Endothelial cell of umbilical vein (primary cell): ENCODE measurements around the gene CLEC18A. TPM values are rescaled to one million over a fixed set of nuclear protein-coding genes. Genes with fewer than 3 reads are reported as not detected.

Source experiments
- BruUV-seq: library from RNA; stranded (reverse); fragments of 400-500 nt; replicated peaks from 2 replicates; lab custom pipeline; 2021; lab: Mats Ljungman, UMichigan
- CTCF ChIA-PET: fragments of 300-600, 350-600 bp; sonication (Branson Sonifier 250); formaldehyde crosslinking; loops from one replicate; lab custom pipeline; 2021; ENCODE audit warnings: antibody characterized with exemption, inconsistent platforms; lab: Charles Lee
- POLR2A ChIA-PET: fragments of 300-600, 350-600 bp; sonication (Branson Sonifier 250); formaldehyde crosslinking; loops from one replicate; lab custom pipeline; 2021; ENCODE audit warnings: antibody characterized with exemption, inconsistent platforms; lab: Charles Lee
- DNase-seq: peaks from one replicate; pipeline ENCODE4 v3.0.0-alpha.2; 2011; ENCODE audit warnings: low read depth, low spot score
- FAIRE-seq: peaks from 2 replicates; lab custom pipeline; 2011; peaks lifted over from hg19 to GRCh38; lab: Jason Lieb, UNC
- H2AFZ ChIP-seq: 2 replicates; pipeline ENCODE4 v1.6.0; 2012; ENCODE audit warnings: low read depth, low read length, control low read depth, inconsistent platforms
- H3K27ac ChIP-seq: 2 replicates; pipeline ENCODE4 v1.5.1; 2011; ENCODE audit warnings: low read depth, mild to moderate bottlenecking, control low read depth, low read length, moderate library complexity; ENCODE audit not compliant: insufficient read depth
- H3K27me3 ChIP-seq, 2 experiments: 2 replicates each; pipeline versions ENCODE4 v1.6.0 to v1.6.1; 2011; ENCODE audit warnings: low read length in 2 of 2, mixed read lengths in 1 of 2; ENCODE audit not compliant: control insufficient read depth in 2 of 2, insufficient read depth in 2 of 2
- H3K36me3 ChIP-seq, 2 experiments: 2 replicates in 1 of 2; 3 replicates in 1 of 2; pipeline ENCODE4 v1.5.1; 2011; ENCODE audit warnings: low read length in 2 of 2, mild to moderate bottlenecking in 1 of 2, moderate library complexity in 1 of 2; ENCODE audit not compliant: control insufficient read depth in 2 of 2, insufficient read depth in 2 of 2; ENCODE audit errors: extremely low read depth in 1 of 2
- H3K4me1 ChIP-seq: 3 replicates; pipeline ENCODE4 v1.5.1; 2011; ENCODE audit warnings: mild to moderate bottlenecking, low read length; ENCODE audit not compliant: control insufficient read depth, insufficient read depth; ENCODE audit errors: extremely low read depth
- H3K4me2 ChIP-seq: 2 replicates; pipeline ENCODE4 v1.6.1; 2011; ENCODE audit warnings: low read length, control low read depth, mixed read lengths; ENCODE audit not compliant: insufficient read depth
- H3K4me3 ChIP-seq, 3 experiments: fragments of 200-600 bp in 1 of 3; sonication (generic), shearing (Covaris generic) in 1 of 3; replicated peaks in 1 of 3; 2 replicates each; pipeline ENCODE4 v1.5.1; 2011 to 2016; ENCODE audit warnings: control low read depth in 3 of 3, low read length in 3 of 3, mild to moderate bottlenecking in 2 of 3, inconsistent platforms in 1 of 3, low read depth in 1 of 3, moderate library complexity in 1 of 3; ENCODE audit not compliant: insufficient read depth in 1 of 3
- H3K79me2 ChIP-seq: 2 replicates; pipeline ENCODE4 v1.6.0; 2012; ENCODE audit warnings: low read length, inconsistent platforms; ENCODE audit not compliant: control insufficient read depth, insufficient read depth
- H3K9ac ChIP-seq: replicated peaks from 2 replicates; pipeline ENCODE3; 2011; ENCODE audit warnings: low read length, control low read depth; ENCODE audit not compliant: insufficient read depth; ENCODE audit errors: extremely low read depth
- H3K9me1 ChIP-seq: replicated peaks from 3 replicates; pipeline ENCODE4 v1.6.0; 2011; ENCODE audit warnings: mild to moderate bottlenecking, low read length; ENCODE audit not compliant: control insufficient read depth, insufficient read depth; ENCODE audit errors: extremely low read depth
- H3K9me3 ChIP-seq: replicated peaks from 2 replicates; pipeline ENCODE4 v1.5.1; 2012; ENCODE audit warnings: low read length, inconsistent platforms; ENCODE audit not compliant: control insufficient read depth, insufficient read depth
- H4K20me1 ChIP-seq: replicated peaks from 2 replicates; pipeline ENCODE3; 2011; ENCODE audit warnings: mild to moderate bottlenecking, low read length; ENCODE audit not compliant: control insufficient read depth, insufficient read depth; ENCODE audit errors: extremely low read depth
- GATA2 ChIP-seq: IDR thresholded peaks from 2 replicates; pipeline ENCODE4 v1.7.0; 2011; ENCODE audit warnings: low read depth, mild to moderate bottlenecking, moderate library complexity, mixed read lengths, low read length; ENCODE audit not compliant: insufficient read length, insufficient read depth
- JUN ChIP-seq: IDR thresholded peaks from 2 replicates; pipeline ENCODE4 v1.6.1; 2011; ENCODE audit warnings: borderline replicate concordance, low read depth; ENCODE audit not compliant: insufficient read length, insufficient read depth
- MAX ChIP-seq: IDR thresholded peaks from 2 replicates; pipeline ENCODE4 v1.6.1; 2011; ENCODE audit not compliant: insufficient read depth, insufficient read length
- MYC ChIP-seq: IDR thresholded peaks from one replicate; pipeline ENCODE4 v1.6.1; 2011; ENCODE audit warnings: mild to moderate bottlenecking, low read depth, low read length
- dilution Hi-C: fragments of 300-500 bp; cut with MboI; formaldehyde crosslinking; loops from one replicate; pipeline ENCODE4 v1.15.0; 2019; ENCODE audit warnings: low sequenced_read_pairs; ENCODE audit not compliant: extremely low pct_ligation_motif_present
- intact Hi-C: fragments of 100-400 bp; cut with micrococcal nuclease; formaldehyde crosslinking; loops from one replicate; pipeline ENCODE4 v1.10.0; 2022
- polyA plus RNA-seq, 4 experiments: library from polyadenylated mRNA; depleted of rRNA in 3 of 4; stranded (reverse) in 3 of 4; unstranded in 1 of 4; fragments of >200 nt; gene quantifications; 2 replicates each; pipeline versions ENCODE4 v1.2.1 to v1.2.3, GENCODE V29; 2011 to 2012; ENCODE audit warnings: missing spikeins in 1 of 4
- total RNA-seq: library from RNA; stranded (reverse); gene quantifications from 2 replicates; pipeline ENCODE4 v1.2.3, GENCODE V29; 2021
- TF ChIP-seq, protein P1 (sequence below), 2 donors: IDR thresholded peaks; 1 replicate in 1 of 2; 2 replicates in 1 of 2; pipeline ENCODE4 v1.5.1; 2011; ENCODE audit warnings: low read length in 2 of 2, mild to moderate bottlenecking in 2 of 2, moderate library complexity in 2 of 2, control low read depth in 1 of 2, inconsistent platforms in 1 of 2, low read depth in 1 of 2; ENCODE audit not compliant: insufficient read depth in 1 of 2; ENCODE audit errors: extremely low read depth in 1 of 2

The CLEC18A gene
- total and polyA plus RNA-seq, 2 donors (not counting 3 experiments of a cell fraction or from before 2014, with no cell fraction given): 0.35 to 0.51 TPM

DNA sequence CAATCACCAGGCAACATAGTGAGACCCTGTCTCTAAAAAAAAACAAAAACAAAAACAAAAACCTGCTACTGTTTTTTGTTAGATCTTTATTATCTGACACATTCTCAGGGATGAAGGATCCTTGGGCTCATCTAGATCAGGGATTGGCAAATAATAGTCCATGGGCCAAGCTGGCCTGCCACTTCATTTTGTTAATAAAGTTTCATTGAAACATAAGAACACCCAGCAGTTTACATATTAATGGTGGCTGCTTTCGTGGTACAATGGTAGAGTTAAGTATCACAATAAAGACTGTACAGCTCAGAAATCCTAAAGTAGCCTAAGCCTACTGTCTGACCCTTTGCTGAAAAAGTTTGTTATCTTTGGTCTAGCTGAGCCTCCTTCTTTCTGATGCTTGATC lies 32.9 kb upstream of the CLEC18A start:
- BruUV-seq: no TSS peak
- intact Hi-C loops (loop anchor here (5.0 kb wide), 1 partner anchor 71 kb away; no protein-coding TSS in a partner anchor), dilution Hi-C loops (no loop called here)
- no peak for TF ChIP-seq JUN
- no peak for TF ChIP-seq MYC
- TF ChIP-seq GATA2: no peak
- TF ChIP-seq, protein P1, sequence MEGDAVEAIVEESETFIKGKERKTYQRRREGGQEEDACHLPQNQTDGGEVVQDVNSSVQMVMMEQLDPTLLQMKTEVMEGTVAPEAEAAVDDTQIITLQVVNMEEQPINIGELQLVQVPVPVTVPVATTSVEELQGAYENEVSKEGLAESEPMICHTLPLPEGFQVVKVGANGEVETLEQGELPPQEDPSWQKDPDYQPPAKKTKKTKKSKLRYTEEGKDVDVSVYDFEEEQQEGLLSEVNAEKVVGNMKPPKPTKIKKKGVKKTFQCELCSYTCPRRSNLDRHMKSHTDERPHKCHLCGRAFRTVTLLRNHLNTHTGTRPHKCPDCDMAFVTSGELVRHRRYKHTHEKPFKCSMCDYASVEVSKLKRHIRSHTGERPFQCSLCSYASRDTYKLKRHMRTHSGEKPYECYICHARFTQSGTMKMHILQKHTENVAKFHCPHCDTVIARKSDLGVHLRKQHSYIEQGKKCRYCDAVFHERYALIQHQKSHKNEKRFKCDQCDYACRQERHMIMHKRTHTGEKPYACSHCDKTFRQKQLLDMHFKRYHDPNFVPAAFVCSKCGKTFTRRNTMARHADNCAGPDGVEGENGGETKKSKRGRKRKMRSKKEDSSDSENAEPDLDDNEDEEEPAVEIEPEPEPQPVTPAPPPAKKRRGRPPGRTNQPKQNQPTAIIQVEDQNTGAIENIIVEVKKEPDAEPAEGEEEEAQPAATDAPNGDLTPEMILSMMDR (IDR thresholded peaks at IDR 0.05; ENCODE audit: extremely low read depth in 1 of 2, insufficient read depth in 1 of 2, low read depth in 1 of 2, low read length in 2 of 2): no peak
- no peak for TF ChIP-seq MAX
- CTCF ChIA-PET: interaction anchor here (0.7 to 4.3 kb wide), 5 partner anchors 9 to 121 kb away, joined by 3 to 32 read pairs (median 3); no protein-coding TSS in a partner anchor
- H3K4me3 ChIP-seq: no peak overlapping the region
- H3K79me2 ChIP-seq: no peaks in the 10 kb centered on the region
- H2AFZ ChIP-seq: peak overlapping the region; percentile 39
- peak overlapping the region; percentile 68 for H3K9ac ChIP-seq
- no peaks in the 10 kb centered on the region for H3K9me1 ChIP-seq
- no peak for FAIRE-seq
- H3K27me3 ChIP-seq: no peaks in the 10 kb centered on the region
- peaks cover 0 to 2% of the 10 kb centered on the region in 2 experiments for H3K36me3 ChIP-seq
- no peak for DNase-seq
- no peaks in the 10 kb centered on the region for H4K20me1 ChIP-seq
- H3K4me1 ChIP-seq: peaks cover 11% of the 10 kb centered on the region
- POLR2A ChIA-PET: no interaction called here
- no peaks in the 10 kb centered on the region for H3K9me3 ChIP-seq
- H3K4me2 ChIP-seq: peak overlapping the region; percentile 69
- H3K27ac ChIP-seq: peak overlapping the region; percentile 68
